ENCODE measurements around the gene ZMYM4.

The ZMYM4 gene

GRCh38 chr1:35319988-35320713, 51.6 kb downstream of the ZMYM4 start:
- no peak overlapping the region for H2BK120ac ChIP-seq (ENCODE audit: low read depth, low read length)
- no peaks in the 10 kb centered on the region for H3K27me3 ChIP-seq (ENCODE audit: control insufficient read depth in 1 of 2, insufficient read depth in 1 of 2, low read length in 2 of 2)
- no peaks in the 10 kb centered on the region for H3K9me3 ChIP-seq (ENCODE audit: control insufficient read depth, low read length)
- H2BK12ac ChIP-seq (ENCODE audit: low read length in 2 of 2) = no peak overlapping the region
- DNase-seq = no peak
- no peak overlapping the region for H3K14ac ChIP-seq (ENCODE audit: low read length in 2 of 2)
- no peak overlapping the region for H3K23ac ChIP-seq (ENCODE audit: low read length in 2 of 2)
- H3K18ac ChIP-seq (ENCODE audit: low read depth in 1 of 2, low read length in 2 of 2) = no peak overlapping the region
- H4K8ac ChIP-seq (ENCODE audit: low read length) = no peak overlapping the region
- H3K4me1 ChIP-seq (ENCODE audit: control insufficient read depth, insufficient read depth, low read depth, low read length) = no peaks in the 10 kb centered on the region
- no peak overlapping the region for H3K4me2 ChIP-seq (ENCODE audit: low read length, poor library complexity, severe bottlenecking)
- no peak overlapping the region for H3K4me3 ChIP-seq (ENCODE audit: insufficient read depth in 1 of 2, low read depth in 1 of 2, low read length in 2 of 2)
- H2AK5ac ChIP-seq (ENCODE audit: low read length, severe bottlenecking) = no peak overlapping the region
- H3K79me1 ChIP-seq (replicated peaks; ENCODE audit: low read length, poor library complexity, severe bottlenecking) = peaks cover 17% of the 10 kb centered on the region
- no peak overlapping the region for H2AFZ ChIP-seq (ENCODE audit: low read depth, low read length)
- H3K36me3 ChIP-seq (ENCODE audit: control insufficient read depth in 1 of 2, insufficient read depth in 2 of 2, low read depth in 1 of 2, low read length in 2 of 2) = peaks cover 2 to 4% of the 10 kb centered on the region in 2 experiments
- no peak overlapping the region for H2BK15ac ChIP-seq (ENCODE audit: low read depth, poor library complexity, severe bottlenecking)
- no peak overlapping the region for H3K4ac ChIP-seq (ENCODE audit: low read depth in 1 of 2, low read length in 2 of 2)
- no peak overlapping the region for H3K27ac ChIP-seq (ENCODE audit: low read length, poor library complexity, severe bottlenecking)
- WGBS = 95% methylated on average over 4 of the region's 4 CpGs
- no peak overlapping the region for H4K91ac ChIP-seq (ENCODE audit: low read length)
- H2BK5ac ChIP-seq (ENCODE audit: low read depth, low read length, poor library complexity, severe bottlenecking) = no peak overlapping the region
- H3K9ac ChIP-seq (ENCODE audit: low read length) = no peak overlapping the region

- no peak overlapping the region for H3K14ac ChIP-seq (ENCODE audit: low read length in 2 of 2)
- H2BK15ac ChIP-seq (ENCODE audit: low read depth, poor library complexity, severe bottlenecking) = no peak overlapping the region
- H2AFZ ChIP-seq (ENCODE audit: low read depth, low read length) = no peak overlapping the region
- H3K27ac ChIP-seq (ENCODE audit: low read length, poor library complexity, severe bottlenecking) = no peak overlapping the region
- WGBS = 96% methylated on average over 3 of the region's 3 CpGs
- DNase-seq = no peak
- no peaks in the 10 kb centered on the region for H3K9me3 ChIP-seq (ENCODE audit: control insufficient read depth, low read length)
- no peak overlapping the region for H2BK120ac ChIP-seq (ENCODE audit: low read depth, low read length)
- no peak overlapping the region for H2AK5ac ChIP-seq (ENCODE audit: low read length, severe bottlenecking)
- H3K4me3 ChIP-seq (ENCODE audit: insufficient read depth in 1 of 2, low read depth in 1 of 2, low read length in 2 of 2) = no peak overlapping the region
- no peak overlapping the region for H3K4ac ChIP-seq (ENCODE audit: low read depth in 1 of 2, low read length in 2 of 2)
- H3K9ac ChIP-seq (ENCODE audit: low read length) = no peak overlapping the region
- no peak overlapping the region for H2BK5ac ChIP-seq (ENCODE audit: low read depth, low read length, poor library complexity, severe bottlenecking)
- no peak overlapping the region for H4K91ac ChIP-seq (ENCODE audit: low read length)
- H2BK12ac ChIP-seq (ENCODE audit: low read length in 2 of 2) = no peak overlapping the region
- no peaks in the 10 kb centered on the region for H3K27me3 ChIP-seq (ENCODE audit: control insufficient read depth in 1 of 2, insufficient read depth in 1 of 2, low read length in 2 of 2)
- no peak overlapping the region for H3K4me2 ChIP-seq (ENCODE audit: low read length, poor library complexity, severe bottlenecking)
- H3K4me1 ChIP-seq (ENCODE audit: control insufficient read depth, insufficient read depth, low read depth, low read length) = no peaks in the 10 kb centered on the region
- H3K23ac ChIP-seq (ENCODE audit: low read length in 2 of 2) = no peak overlapping the region
- peaks cover 17% of the 10 kb centered on the region for H3K79me1 ChIP-seq (replicated peaks; ENCODE audit: low read length, poor library complexity, severe bottlenecking)
- H3K18ac ChIP-seq (ENCODE audit: low read depth in 1 of 2, low read length in 2 of 2) = no peak overlapping the region
- no peak overlapping the region for H4K8ac ChIP-seq (ENCODE audit: low read length)
- H3K36me3 ChIP-seq (ENCODE audit: control insufficient read depth in 1 of 2, insufficient read depth in 2 of 2, low read depth in 1 of 2, low read length in 2 of 2) = peaks cover 2 to 4% of the 10 kb centered on the region in 2 experiments
Observed at GRCh38 chr1:35320937-35321336, 52.4 kb downstream of the ZMYM4 start.

- Histone ChIP-seq H3K9me3 (ENCODE audit: control insufficient read depth, low read length) (no peaks in the 10 kb centered on the region), H3K79me1 (replicated peaks; ENCODE audit: low read length, poor library complexity, severe bottlenecking) (peaks cover 20% of the 10 kb centered on the region)
Observed at GRCh38 chr1:35324486-35324885, 56.0 kb downstream of the ZMYM4 start.

GRCh38 chr1:35326246-35326866, 57.8 kb downstream of the ZMYM4 start:
- Histone ChIP-seq H3K4me3 (ENCODE audit: insufficient read depth in 1 of 2, low read depth in 1 of 2, low read length in 2 of 2) (no peak overlapping the region), H3K14ac (ENCODE audit: low read length in 2 of 2) (no peak overlapping the region), H3K23ac (ENCODE audit: low read length in 2 of 2) (no peak overlapping the region), H3K18ac (ENCODE audit: low read depth in 1 of 2, low read length in 2 of 2) (no peak overlapping the region), H4K8ac (ENCODE audit: low read length) (no peak overlapping the region), H3K4me1 (ENCODE audit: control insufficient read depth, insufficient read depth, low read depth, low read length) (peaks cover 2% of the 10 kb centered on the region), H3K36me3 (ENCODE audit: control insufficient read depth in 1 of 2, insufficient read depth in 2 of 2, low read depth in 1 of 2, low read length in 2 of 2) (peaks cover 10 to 29% of the 10 kb centered on the region in 2 experiments), H3K9ac (ENCODE audit: low read length) (no peak overlapping the region), H3K4me2 (ENCODE audit: low read length, poor library complexity, severe bottlenecking) (no peak overlapping the region), H3K27ac (ENCODE audit: low read length, poor library complexity, severe bottlenecking) (no peak overlapping the region), H3K79me1 (replicated peaks; ENCODE audit: low read length, poor library complexity, severe bottlenecking) (peaks cover 17% of the 10 kb centered on the region), H3K9me3 (ENCODE audit: control insufficient read depth, low read length) (no peaks in the 10 kb centered on the region), H3K4ac (ENCODE audit: low read depth in 1 of 2, low read length in 2 of 2) (no peak overlapping the region), H2BK120ac (ENCODE audit: low read depth, low read length) (no peak overlapping the region), H2BK12ac (ENCODE audit: low read length in 2 of 2) (no peak overlapping the region), H4K91ac (ENCODE audit: low read length) (no peak overlapping the region), H2BK15ac (ENCODE audit: low read depth, poor library complexity, severe bottlenecking) (no peak overlapping the region), H3K27me3 (ENCODE audit: control insufficient read depth in 1 of 2, insufficient read depth in 1 of 2, low read length in 2 of 2) (no peaks in the 10 kb centered on the region), H2AK5ac (ENCODE audit: low read length, severe bottlenecking) (no peak overlapping the region), H2AFZ (ENCODE audit: low read depth, low read length) (no peak overlapping the region), H2BK5ac (ENCODE audit: low read depth, low read length, poor library complexity, severe bottlenecking) (no peak overlapping the region)
- 94% methylated on average over 2 of the region's 3 CpGs for WGBS
- DNase-seq = no peak

More at GRCh38 chr1:35324486-35324885, 56.0 kb downstream of the ZMYM4 start:
- 63% methylated on average over 1 of the region's 1 CpG for WGBS
- Histone ChIP-seq H3K4me2 (ENCODE audit: low read length, poor library complexity, severe bottlenecking) (no peak overlapping the region), H3K36me3 (ENCODE audit: control insufficient read depth in 1 of 2, insufficient read depth in 2 of 2, low read depth in 1 of 2, low read length in 2 of 2) (peaks cover 8 to 23% of the 10 kb centered on the region in 2 experiments), H2AK5ac (ENCODE audit: low read length, severe bottlenecking) (no peak overlapping the region), H3K9ac (ENCODE audit: low read length) (peak overlapping the region; percentile 44), H3K27ac (ENCODE audit: low read length, poor library complexity, severe bottlenecking) (no peak overlapping the region), H3K14ac (ENCODE audit: low read length in 2 of 2) (no peak overlapping the region), H2BK120ac (ENCODE audit: low read depth, low read length) (no peak overlapping the region), H4K91ac (ENCODE audit: low read length) (no peak overlapping the region), H3K4me1 (ENCODE audit: control insufficient read depth, insufficient read depth, low read depth, low read length) (peaks cover 2% of the 10 kb centered on the region), H2BK12ac (ENCODE audit: low read length in 2 of 2) (no peak overlapping the region), H4K8ac (ENCODE audit: low read length) (no peak overlapping the region), H3K4me3 (ENCODE audit: insufficient read depth in 1 of 2, low read depth in 1 of 2, low read length in 2 of 2) (peak overlapping the region in 1 of 2 experiments; percentile 40), H3K4ac (ENCODE audit: low read depth in 1 of 2, low read length in 2 of 2) (no peak overlapping the region), H3K27me3 (ENCODE audit: control insufficient read depth in 1 of 2, insufficient read depth in 1 of 2, low read length in 2 of 2) (no peaks in the 10 kb centered on the region), H2AFZ (ENCODE audit: low read depth, low read length) (no peak overlapping the region), H2BK5ac (ENCODE audit: low read depth, low read length, poor library complexity, severe bottlenecking) (no peak overlapping the region), H3K18ac (ENCODE audit: low read depth in 1 of 2, low read length in 2 of 2) (no peak overlapping the region), H2BK15ac (ENCODE audit: low read depth, poor library complexity, severe bottlenecking) (no peak overlapping the region), H3K23ac (ENCODE audit: low read length in 2 of 2) (no peak overlapping the region)
- peak; percentile 54 for DNase-seq
